Fibroblast of pulmonary artery (primary cell): ENCODE measurements around the gene LRRC4C.
"Not testable (repeated sequence)": the region's sequence is repeated elsewhere in the genome, so short reads cannot be mapped to it uniquely, and the experiment has no call there.

Experiments used
- DNase-seq: peaks from one replicate; pipeline ENCODE4 v3.0.0-alpha.2; 2010; ENCODE audit warnings: low read depth
- H3K4me3 ChIP-seq: replicated peaks from 2 replicates; pipeline ENCODE4 v1.5.1; 2011; ENCODE audit warnings: low read depth, mild to moderate bottlenecking, control low read depth, low read length, moderate library complexity
- CTCF ChIP-seq: IDR thresholded peaks from 2 replicates; pipeline ENCODE4 v1.5.1; 2011; ENCODE audit warnings: mild to moderate bottlenecking, control low read depth, low read length, inconsistent platforms; ENCODE audit errors: missing control alignments

Gene LRRC4C

GRCh38 chr11:40974186-40974795 is 485.2 kb downstream of the LRRC4C start:
- no peak for DNase-seq
- no peak for TF ChIP-seq CTCF
- H3K4me3 ChIP-seq, result no peak overlapping the region

DNA sequence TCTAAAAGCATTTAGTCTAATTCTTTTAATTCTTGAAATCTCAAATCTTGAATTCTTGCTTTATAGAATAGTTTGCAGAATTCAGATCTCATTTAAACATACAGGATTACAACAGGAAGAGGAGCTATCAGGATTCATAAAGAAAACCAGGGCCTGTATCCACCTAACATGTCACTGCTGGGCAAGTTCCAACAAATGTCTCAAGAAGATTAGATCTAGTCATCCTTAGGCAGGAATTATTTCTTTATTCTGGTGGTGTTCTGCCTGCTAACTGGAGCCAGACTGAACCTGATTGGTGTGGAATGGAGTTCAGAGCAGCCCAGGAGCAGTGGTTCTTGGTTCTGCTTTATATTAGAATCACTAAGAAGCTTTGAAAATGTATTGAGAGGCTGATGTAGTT is 500.7 kb downstream of the LRRC4C start:
- DNase-seq, result no peak
- no peak overlapping the region for H3K4me3 ChIP-seq
- no peak for TF ChIP-seq CTCF

GRCh38 chr11:40952479-40952878 is 507.0 kb downstream of the LRRC4C start:
- H3K4me3 ChIP-seq, result no peak overlapping the region
- TF ChIP-seq CTCF, result no peak

DNA sequence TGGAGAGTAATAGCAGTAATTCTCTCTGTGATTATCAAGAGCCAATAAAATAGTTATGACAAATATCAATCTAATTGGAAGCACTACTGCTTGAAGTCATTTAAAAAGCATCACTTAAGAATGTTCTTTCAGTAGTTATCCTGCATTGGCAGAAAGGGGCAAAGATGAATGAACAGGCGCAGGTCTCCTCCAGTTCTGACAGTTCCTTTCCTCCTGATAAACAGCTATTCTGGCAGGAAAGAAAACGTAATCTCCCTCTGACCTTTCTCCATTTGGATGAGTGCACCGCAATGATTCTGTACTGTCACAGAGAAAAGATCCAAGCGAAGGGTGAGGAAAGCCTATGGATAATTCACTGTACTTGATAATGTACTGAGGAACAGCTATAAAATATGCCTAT is 521.5 kb downstream of the LRRC4C start:
- TF ChIP-seq CTCF, result no peak
- no peak for DNase-seq
- H3K4me3 ChIP-seq, result no peak overlapping the region

More at GRCh38 chr11:40952479-40952878, 507.0 kb downstream of the LRRC4C start:
- DNase-seq, result no peak

DNA sequence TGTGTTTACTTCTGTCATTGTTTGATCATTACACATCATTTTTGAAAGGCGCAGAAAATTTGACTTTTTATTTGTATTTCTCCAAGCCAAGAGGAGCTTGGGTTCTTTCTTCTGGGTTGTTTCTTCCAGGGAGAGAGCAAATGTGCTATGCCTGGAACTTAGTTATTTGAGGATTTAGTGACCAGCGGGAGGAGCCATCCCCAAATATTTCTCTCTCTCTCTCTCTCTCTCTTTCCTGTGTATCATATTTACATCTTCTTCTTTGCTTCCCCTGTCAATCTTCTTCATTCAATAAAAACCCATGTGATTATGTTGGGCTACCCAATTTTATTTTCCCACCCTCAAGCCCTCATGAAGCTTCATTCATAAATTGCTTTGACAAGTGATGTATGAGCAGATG is 534.5 kb downstream of the LRRC4C start:
- no peak for DNase-seq
- no peak overlapping the region for H3K4me3 ChIP-seq
- TF ChIP-seq CTCF, result no peak

GRCh38 chr11:40921246-40921645 is 538.2 kb downstream of the LRRC4C start:
- no peak for TF ChIP-seq CTCF
- H3K4me3 ChIP-seq, result no peak overlapping the region
- DNase-seq, result no peak

GRCh38 chr11:40910774-40911173 is 548.7 kb downstream of the LRRC4C start:
- H3K4me3 ChIP-seq, DNase-seq: not testable (repeated sequence)

- H3K4me3 ChIP-seq, result no peak overlapping the region
- no peak for DNase-seq
- no peak for TF ChIP-seq CTCF
These were observed 565.0 kb downstream of the LRRC4C start for GRCh38 chr11:40894501-40894900.
